Measurements from ENCODE around the gene ZNF491.

DNA sequence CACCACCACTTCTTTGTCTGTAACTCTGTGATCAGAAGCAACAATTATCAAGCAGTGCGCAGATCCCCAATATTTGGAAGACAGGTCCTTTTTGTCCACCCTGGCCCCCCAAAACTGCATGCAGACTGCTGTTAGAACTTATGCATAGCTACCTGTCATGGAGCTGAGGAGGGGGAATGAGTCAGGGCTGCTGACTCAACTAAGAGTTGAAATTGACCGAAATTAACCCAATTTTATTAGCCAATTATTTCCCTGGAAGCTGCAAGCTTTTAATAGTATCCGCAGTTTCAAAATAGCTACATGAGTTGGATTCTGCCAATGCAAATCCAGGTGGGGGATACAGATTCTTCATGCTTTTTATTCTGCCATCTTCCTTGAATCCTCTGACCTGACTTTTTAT is 14.0 kb upstream of the ZNF491 start:
- no peak for TF ChIP-seq EP300 (IDR thresholded peaks at IDR 0.05; ENCODE audit: low read depth)
- no peak for TF ChIP-seq POLR2AphosphoS5 (IDR thresholded peaks at IDR 0.05)
- TF ChIP-seq, protein P1, sequence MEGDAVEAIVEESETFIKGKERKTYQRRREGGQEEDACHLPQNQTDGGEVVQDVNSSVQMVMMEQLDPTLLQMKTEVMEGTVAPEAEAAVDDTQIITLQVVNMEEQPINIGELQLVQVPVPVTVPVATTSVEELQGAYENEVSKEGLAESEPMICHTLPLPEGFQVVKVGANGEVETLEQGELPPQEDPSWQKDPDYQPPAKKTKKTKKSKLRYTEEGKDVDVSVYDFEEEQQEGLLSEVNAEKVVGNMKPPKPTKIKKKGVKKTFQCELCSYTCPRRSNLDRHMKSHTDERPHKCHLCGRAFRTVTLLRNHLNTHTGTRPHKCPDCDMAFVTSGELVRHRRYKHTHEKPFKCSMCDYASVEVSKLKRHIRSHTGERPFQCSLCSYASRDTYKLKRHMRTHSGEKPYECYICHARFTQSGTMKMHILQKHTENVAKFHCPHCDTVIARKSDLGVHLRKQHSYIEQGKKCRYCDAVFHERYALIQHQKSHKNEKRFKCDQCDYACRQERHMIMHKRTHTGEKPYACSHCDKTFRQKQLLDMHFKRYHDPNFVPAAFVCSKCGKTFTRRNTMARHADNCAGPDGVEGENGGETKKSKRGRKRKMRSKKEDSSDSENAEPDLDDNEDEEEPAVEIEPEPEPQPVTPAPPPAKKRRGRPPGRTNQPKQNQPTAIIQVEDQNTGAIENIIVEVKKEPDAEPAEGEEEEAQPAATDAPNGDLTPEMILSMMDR (IDR thresholded peaks at IDR 0.05), result no peak

All from transverse colon (tissue), 4 donors.